K562 (cell line): ENCODE measurements around the gene PDE3A. TPM values are rescaled to one million over a fixed set of nuclear protein-coding genes. Genes with fewer than 3 reads are reported as not detected.

Experiments used
- ATAC-seq: fragments of 200-7000 bp; cut with Tn5 transposase; 3 replicates; pipeline ENCODE4 v1.9.1; 2020; ENCODE audit warnings: moderate library complexity
- BruUV-seq: library from RNA; stranded (reverse); fragments of 400-500 nt; replicated peaks from 2 replicates; lab custom pipeline; 2021; lab: Mats Ljungman, UMichigan
- CTCF ChIA-PET: fragments of 300-600 bp; formaldehyde crosslinking; extraction: SDS; loops from one replicate; lab custom pipeline; 2021; ENCODE audit warnings: low intra/inter-chr PET ratio; lab: Yijun Ruan, JAX
- POLR2A ChIA-PET: fragments of 300-600, 350-650 bp; sonication (Branson Sonifier 250); formaldehyde crosslinking; extraction: SDS; loops from one replicate; lab custom pipeline; 2021; ENCODE audit warnings: antibody characterized with exemption, inconsistent platforms; lab: Yijun Ruan, JAX
- DNase-seq, 4 experiments: peaks; one replicate each; pipeline versions ENCODE4 v3.0.0 to v3.0.0-alpha.2; 2011 to 2018; ENCODE audit warnings: low spot score in 3 of 4, mixed read lengths in 3 of 4; ENCODE audit errors: extremely low read depth in 1 of 4
- FAIRE-seq: peaks from 2 replicates; lab custom pipeline; 2011; peaks lifted over from hg19 to GRCh38; lab: Jason Lieb, UNC
- H2AFZ ChIP-seq: 2 replicates; pipeline ENCODE4 v1.6.0; 2011; ENCODE audit warnings: low read depth, low read length, control low read depth, inconsistent platforms
- H3K27ac ChIP-seq: fragments of 200-600 bp; 3 replicates; pipeline ENCODE4 v1.8.0; 2011; ENCODE audit warnings: low read depth, mild to moderate bottlenecking, control low read depth, inconsistent platforms, low read length, moderate library complexity, mixed read lengths; ENCODE audit errors: extremely low read depth
- H3K27me3 ChIP-seq, 2 experiments: fragments of 300-600 bp in 1 of 2; 2 replicates in 1 of 2; 3 replicates in 1 of 2; pipeline versions ENCODE4 v1.6.0 to v1.8.0; 2011; ENCODE audit warnings: inconsistent platforms in 2 of 2, low read length in 2 of 2, mild to moderate bottlenecking in 1 of 2, mixed read lengths in 1 of 2, moderate library complexity in 1 of 2; ENCODE audit not compliant: control insufficient read depth in 2 of 2, insufficient read depth in 2 of 2
- H3K36me3 ChIP-seq: fragments of 300-600 bp; 3 replicates; pipeline ENCODE4 v1.8.0; 2011; ENCODE audit warnings: mild to moderate bottlenecking, low read length, inconsistent platforms; ENCODE audit not compliant: control insufficient read depth, insufficient read depth
- H3K4me1 ChIP-seq, 2 experiments: fragments of 200-600 bp in 1 of 2; replicated peaks in 1 of 2; 2 replicates in 1 of 2; 3 replicates in 1 of 2; pipeline versions ENCODE4 v1.5.1 to v1.8.0; 2011; ENCODE audit warnings: inconsistent platforms in 2 of 2, low read length in 2 of 2, mild to moderate bottlenecking in 1 of 2, mixed read lengths in 1 of 2, moderate library complexity in 1 of 2; ENCODE audit not compliant: control insufficient read depth in 2 of 2, insufficient read depth in 2 of 2
- H3K4me2 ChIP-seq: 2 replicates; pipeline ENCODE4 v1.6.1; 2011; ENCODE audit warnings: low read length, control low read depth, inconsistent platforms, mixed read lengths; ENCODE audit not compliant: insufficient read depth
- H3K4me3 ChIP-seq: fragments of 200-600 bp; sonication (generic), shearing (Covaris generic); 2 replicates; pipeline ENCODE4 v1.5.1; 2016; ENCODE audit warnings: control low read depth, inconsistent platforms
- H3K79me2 ChIP-seq: fragments of 200-600 bp; 3 replicates; pipeline ENCODE4 v1.8.0; 2011; ENCODE audit warnings: low read length, inconsistent platforms; ENCODE audit not compliant: control insufficient read depth, insufficient read depth
- H3K9ac ChIP-seq, 2 experiments: 2 replicates each; pipeline versions ENCODE4 v1.6.0 to v1.6.1; 2011; ENCODE audit warnings: low read depth in 2 of 2, low read length in 2 of 2, control low read depth in 1 of 2, inconsistent platforms in 1 of 2, mild to moderate bottlenecking in 1 of 2, mixed read lengths in 1 of 2; ENCODE audit not compliant: insufficient read depth in 1 of 2
- H3K9me1 ChIP-seq: one replicate; pipeline ENCODE4 v1.6.0; 2011; ENCODE audit warnings: inconsistent platforms, mild to moderate bottlenecking, low read length, moderate library complexity; ENCODE audit not compliant: control insufficient read depth, insufficient read depth
- H3K9me3 ChIP-seq: replicated peaks from 2 replicates; pipeline ENCODE4 v1.5.1; 2011; ENCODE audit warnings: low read depth, low read length, inconsistent platforms; ENCODE audit not compliant: control insufficient read depth, insufficient read depth
- H4K20me1 ChIP-seq: replicated peaks from 2 replicates; pipeline ENCODE4 v1.6.1; 2011; ENCODE audit warnings: low read length, inconsistent platforms, mixed read lengths; ENCODE audit not compliant: control insufficient read depth, insufficient read depth
- RAD21 ChIP-seq, 2 experiments: fragments of 250-450 bp in 1 of 2; fragments of 450-650 bp in 1 of 2; sonication (Bioruptor Pico) in 1 of 2; formaldehyde crosslinking in 1 of 2; IDR thresholded peaks in 1 of 2; conservative IDR thresholded peaks in 1 of 2; 2 replicates each; pipeline versions ENCODE4 v1.4.0 to v1.8.0; 2020 to 2022; ENCODE audit warnings: mild to moderate bottlenecking in 2 of 2, moderate library complexity in 1 of 2
- SMARCA5 ChIP-seq: fragments of 450-650 bp; IDR thresholded peaks from 2 replicates; pipeline ENCODE4 v1.6.1; 2016
- ZFX ChIP-seq: sonication (generic); formaldehyde crosslinking; IDR thresholded peaks from 2 replicates; pipeline ENCODE4 v1.8.0; 2022; ENCODE audit warnings: mild to moderate bottlenecking, missing genetic modification reagents, moderate library complexity
- ZNF3 ChIP-seq: fragments of 250-450 bp; sonication (Bioruptor Pico); IDR thresholded peaks from 2 replicates; pipeline ENCODE4 v1.5.0; 2021; ENCODE audit warnings: mild to moderate bottlenecking, moderate library complexity
- ZNF589 ChIP-seq: fragments of 200-800 bp; sonication (Bioruptor generic); IDR thresholded peaks from 2 replicates; pipeline ENCODE4 v1.6.1; 2016; ENCODE audit warnings: low read depth, missing genetic modification characterization, missing compliant biosample characterization
- WGBS: fragments of 100-300 bp; shearing (Covaris generic); methylation state at CpG from one replicate; pipeline ENCODE4 v1.1.6; 2016; ENCODE audit warnings: low coverage, mixed read lengths; ENCODE audit not compliant: insufficient coverage; ENCODE audit errors: missing lambda C conversion rate; 5-methylcytosine and 5-hydroxymethylcytosine counted together
- in situ Hi-C: fragments of 300-500 bp; cut with MboI; formaldehyde crosslinking; loops from 4 replicates; pipeline ENCODE4 v1.15.0; 2018; ENCODE audit warnings: inconsistent platforms, mixed read lengths
- intact Hi-C: fragments of 100-400 bp; cut with micrococcal nuclease; formaldehyde crosslinking; loops from 2 replicates; pipeline ENCODE4 v1.14.2; 2022
- polyA plus RNA-seq, 8 experiments: library from polyadenylated mRNA; depleted of rRNA in 4 of 8; stranded (reverse) in 5 of 8; unstranded in 3 of 8; fragments of >200 nt; fragmentation: Nextera tagmentation in 2 of 8; fragmentation: Illumina TruSeq in 1 of 8; extraction: Ambion mirVana in 2 of 8; extraction: Trizol in 1 of 8; gene quantifications; 2 replicates each; pipeline versions ENCODE4 v1.2.1 to v1.2.3, GENCODE V29; 2011 to 2014; ENCODE audit warnings: inconsistent platforms in 1 of 8, missing spikeins in 1 of 8
- total RNA-seq, 7 experiments: library from RNA; depleted of rRNA in 6 of 7; stranded (reverse); fragments of >200 nt in 6 of 7; fragmentation: Illumina TruSeq in 2 of 7; extraction: Trizol in 2 of 7; gene quantifications; 2 replicates each; pipeline versions ENCODE4 v1.2.1 to v1.2.3, GENCODE V29; 2011 to 2021; ENCODE audit warnings: low replicate concordance in 1 of 7
- TF ChIP-seq, protein P1 (sequence below), 2 experiments: fragments of 450-650 bp in 1 of 2; IDR thresholded peaks; 2 replicates each; pipeline ENCODE4 v1.6.1; 2011 to 2017; ENCODE audit warnings: low read depth in 2 of 2, antibody characterized with exemption in 1 of 2, borderline replicate concordance in 1 of 2, low read length in 1 of 2, mild to moderate bottlenecking in 1 of 2, mixed read lengths in 1 of 2; ENCODE audit not compliant: control insufficient read depth in 1 of 2
- TF ChIP-seq, protein P2 (sequence below): fragments of 200-600 bp; sonication (generic); IDR thresholded peaks from one replicate; pipeline ENCODE4 v1.6.1; 2012; ENCODE audit warnings: mild to moderate bottlenecking, low read depth, low read length, inconsistent platforms

The PDE3A gene
- total and polyA plus RNA-seq, 9 of the 15 experiments (the other 6 are each of a cell fraction or from before 2014, with no cell fraction given): 0.02 TPM; not detected in 8

GRCh38 chr12:20472102-20472782 lies 103.9 kb downstream of the PDE3A start:
- BruUV-seq: no TSS peak
- Histone ChIP-seq H3K4me3 (no peak overlapping the region), H3K9ac (no peak overlapping the region), H4K20me1 (no peaks in the 10 kb centered on the region), H2AFZ (no peak overlapping the region), H3K27ac (no peak overlapping the region), H3K36me3 (no peaks in the 10 kb centered on the region), H3K4me1 (no peaks in the 10 kb centered on the region), H3K79me2 (no peaks in the 10 kb centered on the region), H3K27me3 (no peaks in the 10 kb centered on the region), H3K9me1 (no peaks in the 10 kb centered on the region), H3K9me3 (no peaks in the 10 kb centered on the region), H3K4me2 (no peak overlapping the region)
- FAIRE-seq (no peak), DNase-seq (no peak), ATAC-seq (no peak)
- ChIA-PET CTCF (no interaction called here), POLR2A (no interaction called here)
- WGBS: 0% methylated on average over 2 of the region's 2 CpGs
- intact Hi-C loops: no loop called here
- in situ Hi-C loops: no loop called here
- no peak for TF ChIP-seq SMARCA5
- TF ChIP-seq ZNF3 (CRISPR knock-in tag): no peak
- TF ChIP-seq, protein P1, sequence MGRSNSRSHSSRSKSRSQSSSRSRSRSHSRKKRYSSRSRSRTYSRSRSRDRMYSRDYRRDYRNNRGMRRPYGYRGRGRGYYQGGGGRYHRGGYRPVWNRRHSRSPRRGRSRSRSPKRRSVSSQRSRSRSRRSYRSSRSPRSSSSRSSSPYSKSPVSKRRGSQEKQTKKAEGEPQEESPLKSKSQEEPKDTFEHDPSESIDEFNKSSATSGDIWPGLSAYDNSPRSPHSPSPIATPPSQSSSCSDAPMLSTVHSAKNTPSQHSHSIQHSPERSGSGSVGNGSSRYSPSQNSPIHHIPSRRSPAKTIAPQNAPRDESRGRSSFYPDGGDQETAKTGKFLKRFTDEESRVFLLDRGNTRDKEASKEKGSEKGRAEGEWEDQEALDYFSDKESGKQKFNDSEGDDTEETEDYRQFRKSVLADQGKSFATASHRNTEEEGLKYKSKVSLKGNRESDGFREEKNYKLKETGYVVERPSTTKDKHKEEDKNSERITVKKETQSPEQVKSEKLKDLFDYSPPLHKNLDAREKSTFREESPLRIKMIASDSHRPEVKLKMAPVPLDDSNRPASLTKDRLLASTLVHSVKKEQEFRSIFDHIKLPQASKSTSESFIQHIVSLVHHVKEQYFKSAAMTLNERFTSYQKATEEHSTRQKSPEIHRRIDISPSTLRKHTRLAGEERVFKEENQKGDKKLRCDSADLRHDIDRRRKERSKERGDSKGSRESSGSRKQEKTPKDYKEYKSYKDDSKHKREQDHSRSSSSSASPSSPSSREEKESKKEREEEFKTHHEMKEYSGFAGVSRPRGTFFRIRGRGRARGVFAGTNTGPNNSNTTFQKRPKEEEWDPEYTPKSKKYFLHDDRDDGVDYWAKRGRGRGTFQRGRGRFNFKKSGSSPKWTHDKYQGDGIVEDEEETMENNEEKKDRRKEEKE (IDR thresholded peaks at IDR 0.05; ENCODE audit: borderline replicate concordance in 1 of 2, control insufficient read depth in 1 of 2, low read depth in 2 of 2, low read length in 1 of 2): no peak
- no peak for TF ChIP-seq ZNF589 (CRISPR knock-in tag)
- TF ChIP-seq, protein P2, sequence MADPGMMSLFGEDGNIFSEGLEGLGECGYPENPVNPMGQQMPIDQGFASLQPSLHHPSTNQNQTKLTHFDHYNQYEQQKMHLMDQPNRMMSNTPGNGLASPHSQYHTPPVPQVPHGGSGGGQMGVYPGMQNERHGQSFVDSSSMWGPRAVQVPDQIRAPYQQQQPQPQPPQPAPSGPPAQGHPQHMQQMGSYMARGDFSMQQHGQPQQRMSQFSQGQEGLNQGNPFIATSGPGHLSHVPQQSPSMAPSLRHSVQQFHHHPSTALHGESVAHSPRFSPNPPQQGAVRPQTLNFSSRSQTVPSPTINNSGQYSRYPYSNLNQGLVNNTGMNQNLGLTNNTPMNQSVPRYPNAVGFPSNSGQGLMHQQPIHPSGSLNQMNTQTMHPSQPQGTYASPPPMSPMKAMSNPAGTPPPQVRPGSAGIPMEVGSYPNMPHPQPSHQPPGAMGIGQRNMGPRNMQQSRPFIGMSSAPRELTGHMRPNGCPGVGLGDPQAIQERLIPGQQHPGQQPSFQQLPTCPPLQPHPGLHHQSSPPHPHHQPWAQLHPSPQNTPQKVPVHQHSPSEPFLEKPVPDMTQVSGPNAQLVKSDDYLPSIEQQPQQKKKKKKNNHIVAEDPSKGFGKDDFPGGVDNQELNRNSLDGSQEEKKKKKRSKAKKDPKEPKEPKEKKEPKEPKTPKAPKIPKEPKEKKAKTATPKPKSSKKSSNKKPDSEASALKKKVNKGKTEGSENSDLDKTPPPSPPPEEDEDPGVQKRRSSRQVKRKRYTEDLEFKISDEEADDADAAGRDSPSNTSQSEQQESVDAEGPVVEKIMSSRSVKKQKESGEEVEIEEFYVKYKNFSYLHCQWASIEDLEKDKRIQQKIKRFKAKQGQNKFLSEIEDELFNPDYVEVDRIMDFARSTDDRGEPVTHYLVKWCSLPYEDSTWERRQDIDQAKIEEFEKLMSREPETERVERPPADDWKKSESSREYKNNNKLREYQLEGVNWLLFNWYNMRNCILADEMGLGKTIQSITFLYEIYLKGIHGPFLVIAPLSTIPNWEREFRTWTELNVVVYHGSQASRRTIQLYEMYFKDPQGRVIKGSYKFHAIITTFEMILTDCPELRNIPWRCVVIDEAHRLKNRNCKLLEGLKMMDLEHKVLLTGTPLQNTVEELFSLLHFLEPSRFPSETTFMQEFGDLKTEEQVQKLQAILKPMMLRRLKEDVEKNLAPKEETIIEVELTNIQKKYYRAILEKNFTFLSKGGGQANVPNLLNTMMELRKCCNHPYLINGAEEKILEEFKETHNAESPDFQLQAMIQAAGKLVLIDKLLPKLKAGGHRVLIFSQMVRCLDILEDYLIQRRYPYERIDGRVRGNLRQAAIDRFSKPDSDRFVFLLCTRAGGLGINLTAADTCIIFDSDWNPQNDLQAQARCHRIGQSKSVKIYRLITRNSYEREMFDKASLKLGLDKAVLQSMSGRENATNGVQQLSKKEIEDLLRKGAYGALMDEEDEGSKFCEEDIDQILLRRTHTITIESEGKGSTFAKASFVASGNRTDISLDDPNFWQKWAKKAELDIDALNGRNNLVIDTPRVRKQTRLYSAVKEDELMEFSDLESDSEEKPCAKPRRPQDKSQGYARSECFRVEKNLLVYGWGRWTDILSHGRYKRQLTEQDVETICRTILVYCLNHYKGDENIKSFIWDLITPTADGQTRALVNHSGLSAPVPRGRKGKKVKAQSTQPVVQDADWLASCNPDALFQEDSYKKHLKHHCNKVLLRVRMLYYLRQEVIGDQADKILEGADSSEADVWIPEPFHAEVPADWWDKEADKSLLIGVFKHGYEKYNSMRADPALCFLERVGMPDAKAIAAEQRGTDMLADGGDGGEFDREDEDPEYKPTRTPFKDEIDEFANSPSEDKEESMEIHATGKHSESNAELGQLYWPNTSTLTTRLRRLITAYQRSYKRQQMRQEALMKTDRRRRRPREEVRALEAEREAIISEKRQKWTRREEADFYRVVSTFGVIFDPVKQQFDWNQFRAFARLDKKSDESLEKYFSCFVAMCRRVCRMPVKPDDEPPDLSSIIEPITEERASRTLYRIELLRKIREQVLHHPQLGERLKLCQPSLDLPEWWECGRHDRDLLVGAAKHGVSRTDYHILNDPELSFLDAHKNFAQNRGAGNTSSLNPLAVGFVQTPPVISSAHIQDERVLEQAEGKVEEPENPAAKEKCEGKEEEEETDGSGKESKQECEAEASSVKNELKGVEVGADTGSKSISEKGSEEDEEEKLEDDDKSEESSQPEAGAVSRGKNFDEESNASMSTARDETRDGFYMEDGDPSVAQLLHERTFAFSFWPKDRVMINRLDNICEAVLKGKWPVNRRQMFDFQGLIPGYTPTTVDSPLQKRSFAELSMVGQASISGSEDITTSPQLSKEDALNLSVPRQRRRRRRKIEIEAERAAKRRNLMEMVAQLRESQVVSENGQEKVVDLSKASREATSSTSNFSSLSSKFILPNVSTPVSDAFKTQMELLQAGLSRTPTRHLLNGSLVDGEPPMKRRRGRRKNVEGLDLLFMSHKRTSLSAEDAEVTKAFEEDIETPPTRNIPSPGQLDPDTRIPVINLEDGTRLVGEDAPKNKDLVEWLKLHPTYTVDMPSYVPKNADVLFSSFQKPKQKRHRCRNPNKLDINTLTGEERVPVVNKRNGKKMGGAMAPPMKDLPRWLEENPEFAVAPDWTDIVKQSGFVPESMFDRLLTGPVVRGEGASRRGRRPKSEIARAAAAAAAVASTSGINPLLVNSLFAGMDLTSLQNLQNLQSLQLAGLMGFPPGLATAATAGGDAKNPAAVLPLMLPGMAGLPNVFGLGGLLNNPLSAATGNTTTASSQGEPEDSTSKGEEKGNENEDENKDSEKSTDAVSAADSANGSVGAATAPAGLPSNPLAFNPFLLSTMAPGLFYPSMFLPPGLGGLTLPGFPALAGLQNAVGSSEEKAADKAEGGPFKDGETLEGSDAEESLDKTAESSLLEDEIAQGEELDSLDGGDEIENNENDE: no peak
- TF ChIP-seq RAD21 (CRISPR knock-in tag; conservative IDR thresholded peaks at IDR 0.05 in 1 of 2, IDR thresholded peaks at IDR 0.05 in 1 of 2): no peak
- no peak for TF ChIP-seq ZFX
